Mammary epithelial cell (primary cell): Measurements from ENCODE around the gene SVOPL.

Experiments used
- EZH2 ChIP-seq: IDR thresholded peaks from 2 replicates; pipeline ENCODE4 v1.6.1; 2012; ENCODE audit warnings: low read length, inconsistent platforms, borderline replicate concordance
- TF ChIP-seq, protein P1 (sequence below), 2 donors: IDR thresholded peaks in 1 of 2; conservative IDR thresholded peaks in 1 of 2; 2 replicates each; pipeline ENCODE4 v1.5.1; 2011 to 2012; ENCODE audit warnings: inconsistent platforms in 2 of 2, low read length in 2 of 2, mild to moderate bottlenecking in 2 of 2, control low read depth in 1 of 2, low read depth in 1 of 2; ENCODE audit not compliant: insufficient read depth in 1 of 2; ENCODE audit errors: extremely low read depth in 1 of 2

DNA sequence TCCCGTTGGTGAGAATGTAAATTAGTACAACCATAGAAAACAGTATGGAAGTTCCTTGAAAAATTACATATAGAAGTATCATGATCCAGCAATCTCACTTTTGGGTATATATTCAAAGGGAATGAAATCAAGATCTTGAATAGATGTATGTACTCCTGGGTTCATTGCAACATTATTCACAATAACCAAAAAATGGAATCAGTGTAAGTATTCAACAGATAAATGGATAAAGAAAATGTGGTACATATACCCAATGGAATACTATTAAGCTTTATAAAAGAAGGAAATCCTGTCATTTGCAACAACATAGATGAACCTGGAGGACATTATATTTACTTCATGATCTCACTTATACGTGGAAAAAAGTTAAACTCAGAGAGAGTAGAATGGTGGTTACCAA is 154.3 kb downstream of the SVOPL start:
- TF ChIP-seq, protein P1, sequence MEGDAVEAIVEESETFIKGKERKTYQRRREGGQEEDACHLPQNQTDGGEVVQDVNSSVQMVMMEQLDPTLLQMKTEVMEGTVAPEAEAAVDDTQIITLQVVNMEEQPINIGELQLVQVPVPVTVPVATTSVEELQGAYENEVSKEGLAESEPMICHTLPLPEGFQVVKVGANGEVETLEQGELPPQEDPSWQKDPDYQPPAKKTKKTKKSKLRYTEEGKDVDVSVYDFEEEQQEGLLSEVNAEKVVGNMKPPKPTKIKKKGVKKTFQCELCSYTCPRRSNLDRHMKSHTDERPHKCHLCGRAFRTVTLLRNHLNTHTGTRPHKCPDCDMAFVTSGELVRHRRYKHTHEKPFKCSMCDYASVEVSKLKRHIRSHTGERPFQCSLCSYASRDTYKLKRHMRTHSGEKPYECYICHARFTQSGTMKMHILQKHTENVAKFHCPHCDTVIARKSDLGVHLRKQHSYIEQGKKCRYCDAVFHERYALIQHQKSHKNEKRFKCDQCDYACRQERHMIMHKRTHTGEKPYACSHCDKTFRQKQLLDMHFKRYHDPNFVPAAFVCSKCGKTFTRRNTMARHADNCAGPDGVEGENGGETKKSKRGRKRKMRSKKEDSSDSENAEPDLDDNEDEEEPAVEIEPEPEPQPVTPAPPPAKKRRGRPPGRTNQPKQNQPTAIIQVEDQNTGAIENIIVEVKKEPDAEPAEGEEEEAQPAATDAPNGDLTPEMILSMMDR (conservative IDR thresholded peaks at IDR 0.05 in 1 of 2, IDR thresholded peaks at IDR 0.05 in 1 of 2; ENCODE audit: extremely low read depth in 1 of 2, insufficient read depth in 1 of 2, low read depth in 1 of 2, low read length in 2 of 2) = no peak
- TF ChIP-seq EZH2 = no peak
